Mesenchymal stem cell (in vitro differentiated cells and primary cell): ENCODE data around the gene TAF1C.

Experiments
- DNase-seq: peaks from one replicate; pipeline ENCODE4 v3.0.0-alpha.2; 2013
- H2AFZ ChIP-seq: one replicate; pipeline ENCODE4 v1.6.1; 2013; ENCODE audit warnings: low read depth, mild to moderate bottlenecking, control low read depth, inconsistent platforms, low read length, moderate library complexity
- H2AK5ac ChIP-seq: 2 replicates; pipeline ENCODE4 v1.6.1; 2013; ENCODE audit warnings: low read length, moderate library complexity, mild to moderate bottlenecking, inconsistent platforms; ENCODE audit not compliant: severe bottlenecking
- H2BK120ac ChIP-seq: one replicate; pipeline ENCODE4 v1.6.1; 2013; ENCODE audit warnings: low read depth, mild to moderate bottlenecking, inconsistent platforms, low read length, moderate library complexity
- H2BK12ac ChIP-seq, 2 experiments: one replicate each; pipeline ENCODE4 v1.6.1; 2013; ENCODE audit warnings: inconsistent platforms in 2 of 2, low read length in 2 of 2, mild to moderate bottlenecking in 2 of 2, moderate library complexity in 2 of 2, control low read depth in 1 of 2
- H2BK15ac ChIP-seq: one replicate; pipeline ENCODE4 v1.6.1; 2013; ENCODE audit warnings: mild to moderate bottlenecking, low read depth, inconsistent platforms; ENCODE audit not compliant: poor library complexity, severe bottlenecking
- H2BK5ac ChIP-seq: 2 replicates; pipeline ENCODE4 v1.6.1; 2013; ENCODE audit warnings: low read depth, mild to moderate bottlenecking, low read length, control low read depth, inconsistent platforms; ENCODE audit not compliant: poor library complexity, severe bottlenecking
- H3K14ac ChIP-seq, 2 experiments: one replicate each; pipeline ENCODE4 v1.6.1; 2013; ENCODE audit warnings: inconsistent platforms in 2 of 2, low read length in 2 of 2, control low read depth in 1 of 2, mild to moderate bottlenecking in 1 of 2, moderate library complexity in 1 of 2
- H3K18ac ChIP-seq, 2 experiments: one replicate each; pipeline ENCODE4 v1.6.1; 2013; ENCODE audit warnings: inconsistent platforms in 2 of 2, low read length in 2 of 2, control low read depth in 1 of 2, low read depth in 1 of 2, mild to moderate bottlenecking in 1 of 2
- H3K23ac ChIP-seq, 2 experiments: one replicate each; pipeline ENCODE4 v1.6.1; 2013; ENCODE audit warnings: inconsistent platforms in 2 of 2, low read length in 2 of 2, mild to moderate bottlenecking in 2 of 2, moderate library complexity in 2 of 2, control low read depth in 1 of 2
- H3K27ac ChIP-seq: 2 replicates; pipeline ENCODE4 v1.5.1; 2013; ENCODE audit warnings: mild to moderate bottlenecking, moderate library complexity, low read length, control low read depth, inconsistent platforms; ENCODE audit not compliant: poor library complexity, severe bottlenecking
- H3K27me3 ChIP-seq, 2 experiments: 2 replicates each; pipeline versions ENCODE4 v1.6.1 to v1.7.0; 2013; ENCODE audit warnings: low read length in 2 of 2, mild to moderate bottlenecking in 2 of 2, moderate library complexity in 2 of 2, control low read depth in 1 of 2, inconsistent platforms in 1 of 2; ENCODE audit not compliant: control insufficient read depth in 1 of 2, insufficient read depth in 1 of 2
- H3K36me3 ChIP-seq, 2 experiments: 2 replicates each; pipeline versions ENCODE4 v1.6.1 to v1.7.0; 2013; ENCODE audit warnings: low read length in 2 of 2, control low read depth in 1 of 2, inconsistent platforms in 1 of 2, low read depth in 1 of 2, mild to moderate bottlenecking in 1 of 2; ENCODE audit not compliant: insufficient read depth in 2 of 2, control insufficient read depth in 1 of 2
- H3K4ac ChIP-seq, 2 experiments: one replicate each; pipeline ENCODE4 v1.6.1; 2013; ENCODE audit warnings: inconsistent platforms in 2 of 2, low read length in 2 of 2, mild to moderate bottlenecking in 2 of 2, moderate library complexity in 2 of 2, control low read depth in 1 of 2, low read depth in 1 of 2
- H3K4me1 ChIP-seq: 2 replicates; pipeline ENCODE4 v1.6.1; 2013; ENCODE audit warnings: low read depth, low read length, control low read depth; ENCODE audit not compliant: control insufficient read depth, insufficient read depth
- H3K4me2 ChIP-seq: 2 replicates; pipeline ENCODE4 v1.6.1; 2013; ENCODE audit warnings: low read length, mild to moderate bottlenecking, inconsistent platforms; ENCODE audit not compliant: poor library complexity, severe bottlenecking
- H3K4me3 ChIP-seq, 2 experiments: 2 replicates each; pipeline versions ENCODE4 v1.5.1 to v1.7.0; 2013; ENCODE audit warnings: low read length in 2 of 2, mild to moderate bottlenecking in 2 of 2, control low read depth in 1 of 2, low read depth in 1 of 2; ENCODE audit not compliant: insufficient read depth in 1 of 2
- H3K79me1 ChIP-seq: replicated peaks from 2 replicates; pipeline ENCODE4 v1.6.1; 2013; ENCODE audit warnings: mild to moderate bottlenecking, control low read depth, low read length, inconsistent platforms; ENCODE audit not compliant: poor library complexity, severe bottlenecking
- H3K9ac ChIP-seq: 2 replicates; pipeline ENCODE4 v1.7.0; 2013; ENCODE audit warnings: mild to moderate bottlenecking, low read length, moderate library complexity
- H3K9me3 ChIP-seq: 2 replicates; pipeline ENCODE4 v1.7.0; 2013; ENCODE audit warnings: mild to moderate bottlenecking, low read length; ENCODE audit not compliant: control insufficient read depth
- H4K8ac ChIP-seq: one replicate; pipeline ENCODE4 v1.6.1; 2013; ENCODE audit warnings: inconsistent platforms, mild to moderate bottlenecking, low read length, moderate library complexity
- H4K91ac ChIP-seq: one replicate; pipeline ENCODE4 v1.6.1; 2013; ENCODE audit warnings: mild to moderate bottlenecking, low read length, inconsistent platforms
- WGBS: methylation state at CpG from one replicate; pipeline ENCODE4 v1.1.7; 2013; ENCODE audit warnings: mixed read lengths; 5-methylcytosine and 5-hydroxymethylcytosine counted together

TAF1C gene

DNA sequence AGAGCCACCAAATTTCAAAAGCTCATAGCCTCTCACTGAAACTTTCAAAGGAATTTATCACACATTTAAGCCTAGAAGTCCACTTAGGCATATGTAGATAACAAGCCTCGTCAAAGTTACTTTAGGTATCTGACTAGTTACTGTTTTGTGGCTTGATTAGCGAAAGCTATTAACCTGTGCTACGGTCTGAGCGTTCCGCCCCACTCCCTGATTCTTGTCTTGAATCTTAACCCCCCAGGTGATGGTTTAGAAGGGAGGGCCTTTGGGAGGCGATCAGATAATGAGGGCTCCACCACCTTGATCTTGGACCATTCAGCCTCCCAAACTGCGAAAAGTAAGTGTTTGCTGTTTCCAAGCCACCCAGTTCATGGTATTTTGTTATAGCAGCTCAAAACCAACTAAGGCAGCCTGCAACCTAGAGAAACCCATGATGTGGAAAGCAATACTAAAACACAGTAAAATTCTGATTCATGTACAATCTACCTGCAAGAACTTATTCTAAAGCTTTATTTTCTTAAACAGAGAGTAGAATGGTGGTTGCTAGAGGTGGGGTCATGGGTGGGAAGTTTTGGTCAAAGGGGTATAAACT is 49.0 kb downstream of the TAF1C start:
- Histone ChIP-seq H3K79me1 (peaks cover 45% of the 10 kb centered on the region), H3K18ac (no peak overlapping the region), H4K8ac (no peak overlapping the region), H3K4me2 (no peak overlapping the region), H4K91ac (no peak overlapping the region), H2BK12ac (no peak overlapping the region), H2AK5ac (no peak overlapping the region), H3K4me3 (no peak overlapping the region), H3K23ac (no peak overlapping the region), H3K4me1 (peaks cover 19% of the 10 kb centered on the region), H3K9me3 (no peaks in the 10 kb centered on the region), H2BK15ac (no peak overlapping the region), H2AFZ (no peak overlapping the region), H2BK5ac (no peak overlapping the region), H3K27me3 (no peaks in the 10 kb centered on the region), H2BK120ac (no peak overlapping the region), H3K36me3 (no peaks in the 10 kb centered on the region), H3K14ac (no peak overlapping the region), H3K27ac (no peak overlapping the region), H3K4ac (no peak overlapping the region), H3K9ac (no peak overlapping the region)
- 93% methylated on average over 7 of the region's 7 CpGs for WGBS
- no peak for DNase-seq

GRCh38 chr16:84137287-84137686 is 49.6 kb downstream of the TAF1C start:
- no peak overlapping the region for H3K4me2 ChIP-seq
- no peak overlapping the region for H3K4ac ChIP-seq
- no peak overlapping the region for H2BK120ac ChIP-seq
- peak overlapping the region in 1 of 2 experiments; percentile 33 for H3K4me3 ChIP-seq
- H2BK15ac ChIP-seq = peak overlapping the region; percentile 3
- H2BK12ac ChIP-seq = no peak overlapping the region
- H2BK5ac ChIP-seq = no peak overlapping the region
- H2AFZ ChIP-seq = no peak overlapping the region
- 88% methylated on average over 7 of the region's 8 CpGs for WGBS
- no peak overlapping the region for H3K9ac ChIP-seq
- H3K27ac ChIP-seq = no peak overlapping the region
- H4K8ac ChIP-seq = peak overlapping the region; percentile 31
- H3K14ac ChIP-seq = no peak overlapping the region
- no peaks in the 10 kb centered on the region for H3K27me3 ChIP-seq
- peaks cover 19% of the 10 kb centered on the region for H3K4me1 ChIP-seq
- no peaks in the 10 kb centered on the region for H3K36me3 ChIP-seq
- H3K9me3 ChIP-seq = no peaks in the 10 kb centered on the region
- H3K79me1 ChIP-seq = peaks cover 48% of the 10 kb centered on the region
- H3K18ac ChIP-seq = no peak overlapping the region
- no peak overlapping the region for H3K23ac ChIP-seq
- peak overlapping the region; percentile 28 for H4K91ac ChIP-seq
- H2AK5ac ChIP-seq = no peak overlapping the region
- DNase-seq = no peak

DNA sequence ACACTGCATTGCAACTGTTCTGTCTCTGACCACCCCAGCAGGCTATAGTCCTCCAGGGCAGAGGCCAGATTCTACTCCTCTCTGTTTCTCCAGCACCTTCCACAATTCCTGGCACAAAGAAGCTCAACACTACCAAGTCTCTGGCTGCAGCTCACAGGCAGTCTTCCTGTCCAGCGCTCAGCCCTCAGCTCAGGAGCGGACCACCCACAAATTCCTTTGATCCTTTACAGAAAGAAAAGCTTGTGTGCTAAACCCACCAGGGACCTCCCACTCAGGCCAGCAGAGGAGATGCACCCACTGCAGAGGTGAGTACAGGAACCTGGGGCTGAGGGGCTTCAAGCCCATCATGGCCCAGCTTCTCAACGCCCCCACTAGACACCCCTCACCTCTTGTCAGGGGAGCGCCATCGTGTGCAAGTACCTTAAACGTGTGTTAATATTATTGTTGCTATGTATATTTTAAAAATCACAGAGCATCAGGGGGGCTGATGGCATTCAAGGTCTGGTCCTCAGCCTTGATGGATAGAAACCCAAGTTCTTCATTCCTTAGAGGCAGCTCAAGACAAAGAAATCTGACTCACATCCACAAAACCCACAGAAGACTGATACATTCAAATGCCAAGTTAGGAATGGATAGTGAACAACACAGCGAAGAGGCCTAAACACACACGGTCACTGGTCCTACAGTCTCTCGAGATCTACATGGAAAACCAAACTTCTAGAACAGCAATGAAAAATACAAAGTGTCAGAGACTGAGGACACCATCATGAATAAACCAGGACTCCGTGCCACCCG is 50.3 kb downstream of the TAF1C start:
- H3K9ac ChIP-seq = no peak overlapping the region
- 96% methylated on average over 8 of the region's 11 CpGs for WGBS
- H3K27ac ChIP-seq = no peak overlapping the region
- H2AFZ ChIP-seq = no peak overlapping the region
- no peak overlapping the region for H3K4me3 ChIP-seq
- H3K4me1 ChIP-seq = peaks cover 19% of the 10 kb centered on the region
- no peak for DNase-seq
- no peak overlapping the region for H3K4ac ChIP-seq
- H3K18ac ChIP-seq = no peak overlapping the region
- H3K9me3 ChIP-seq = no peaks in the 10 kb centered on the region
- H2BK5ac ChIP-seq = no peak overlapping the region
- H3K36me3 ChIP-seq = no peaks in the 10 kb centered on the region
- no peak overlapping the region for H3K23ac ChIP-seq
- no peak overlapping the region for H2BK15ac ChIP-seq
- no peak overlapping the region for H2BK12ac ChIP-seq
- H3K14ac ChIP-seq = no peak overlapping the region
- no peak overlapping the region for H4K91ac ChIP-seq
- no peaks in the 10 kb centered on the region for H3K27me3 ChIP-seq
- no peak overlapping the region for H3K4me2 ChIP-seq
- no peak overlapping the region for H2AK5ac ChIP-seq
- peaks cover 46% of the 10 kb centered on the region for H3K79me1 ChIP-seq
- H4K8ac ChIP-seq = no peak overlapping the region
- no peak overlapping the region for H2BK120ac ChIP-seq

DNA sequence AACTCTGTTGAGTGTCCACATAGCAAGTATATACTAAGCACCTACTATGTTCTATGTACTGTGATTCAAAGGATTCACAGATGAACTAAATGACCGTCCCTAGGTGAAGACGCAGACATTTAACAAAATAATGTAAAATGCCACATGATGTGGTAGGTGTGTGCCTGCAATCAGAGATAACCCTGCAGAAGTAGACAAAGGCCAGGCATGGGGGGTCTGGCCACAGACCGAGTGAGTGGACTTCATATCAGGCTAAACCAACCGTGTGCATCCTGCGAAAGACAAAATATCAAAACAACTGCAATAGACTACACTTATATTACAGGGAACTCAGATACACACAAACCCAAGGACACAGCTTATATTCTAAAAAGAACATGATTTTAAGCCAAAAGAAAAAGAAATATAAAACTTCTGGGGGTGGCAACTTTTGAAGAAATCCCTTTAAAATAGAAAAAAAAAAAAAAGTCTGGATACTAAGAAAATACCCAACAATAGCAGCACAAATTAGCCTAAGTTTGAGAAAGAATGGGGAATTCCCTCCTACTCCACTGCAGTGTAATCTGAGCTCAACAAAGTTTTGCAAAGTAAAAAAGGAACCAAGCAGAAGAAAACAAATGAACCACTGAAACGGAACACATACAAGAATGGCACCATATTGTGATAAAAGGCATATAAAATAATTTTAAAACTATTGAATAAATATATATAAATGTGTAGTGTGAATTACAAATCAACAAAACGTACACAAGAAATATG is 54.2 kb downstream of the TAF1C start:
- no peak overlapping the region for H2BK15ac ChIP-seq
- no peak overlapping the region for H3K27ac ChIP-seq
- peaks cover 14% of the 10 kb centered on the region for H3K4me1 ChIP-seq
- H2AFZ ChIP-seq = no peak overlapping the region
- no peak overlapping the region for H2BK120ac ChIP-seq
- H3K4ac ChIP-seq = no peak overlapping the region
- H4K91ac ChIP-seq = no peak overlapping the region
- DNase-seq = no peak
- no peak overlapping the region for H3K14ac ChIP-seq
- no peak overlapping the region for H3K4me3 ChIP-seq
- no peak overlapping the region for H3K9ac ChIP-seq
- H2BK12ac ChIP-seq = no peak overlapping the region
- no peak overlapping the region for H2BK5ac ChIP-seq
- peak overlapping the region in 1 of 2 experiments; percentile 53 for H3K23ac ChIP-seq
- WGBS = 87% methylated on average over 6 of the region's 7 CpGs
- no peaks in the 10 kb centered on the region for H3K27me3 ChIP-seq
- H3K18ac ChIP-seq = no peak overlapping the region
- H3K4me2 ChIP-seq = peak overlapping the region; percentile 40
- no peaks in the 10 kb centered on the region for H3K9me3 ChIP-seq
- H4K8ac ChIP-seq = no peak overlapping the region
- H3K79me1 ChIP-seq = peaks cover 35% of the 10 kb centered on the region
- peaks cover 9 to 29% of the 10 kb centered on the region in 2 experiments for H3K36me3 ChIP-seq
- no peak overlapping the region for H2AK5ac ChIP-seq
